ENCODE data around the gene ATP2C2.
"Not testable (repeated sequence)": the region's sequence is repeated elsewhere in the genome, so short reads cannot be mapped to it uniquely, and the experiment has no call there.

The ATP2C2 gene

GRCh38 chr16:84340325-84341040, 27.9 kb upstream of the ATP2C2 start:
- no peak for DNase-seq

- no peak for DNase-seq
Measured at GRCh38 chr16:84341528-84342295, 26.6 kb upstream of the ATP2C2 start.

- DNase-seq = not testable (repeated sequence)
Measured at GRCh38 chr16:84343800-84344199, 24.5 kb upstream of the ATP2C2 start.

DNA sequence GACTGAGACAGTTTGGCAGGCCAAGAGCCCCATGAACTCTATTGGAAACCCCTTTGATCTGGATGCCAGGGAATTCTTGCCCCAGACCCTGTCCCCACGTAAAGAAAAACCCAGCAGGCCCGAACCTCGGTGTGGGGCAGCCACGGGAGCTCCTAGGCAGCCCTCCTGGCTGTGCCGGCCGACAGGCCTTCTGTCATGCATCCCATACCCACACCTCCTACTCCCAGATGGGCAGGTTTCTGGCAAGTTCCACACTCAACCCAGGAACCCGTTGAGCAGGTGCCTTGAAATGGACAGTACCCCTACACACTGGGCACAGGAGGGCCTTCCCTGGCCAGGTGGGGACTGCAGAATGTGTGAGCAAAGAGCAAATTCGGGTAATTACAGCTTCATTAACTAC, 23.6 kb upstream of the ATP2C2 start:
- no peak for DNase-seq

DNA sequence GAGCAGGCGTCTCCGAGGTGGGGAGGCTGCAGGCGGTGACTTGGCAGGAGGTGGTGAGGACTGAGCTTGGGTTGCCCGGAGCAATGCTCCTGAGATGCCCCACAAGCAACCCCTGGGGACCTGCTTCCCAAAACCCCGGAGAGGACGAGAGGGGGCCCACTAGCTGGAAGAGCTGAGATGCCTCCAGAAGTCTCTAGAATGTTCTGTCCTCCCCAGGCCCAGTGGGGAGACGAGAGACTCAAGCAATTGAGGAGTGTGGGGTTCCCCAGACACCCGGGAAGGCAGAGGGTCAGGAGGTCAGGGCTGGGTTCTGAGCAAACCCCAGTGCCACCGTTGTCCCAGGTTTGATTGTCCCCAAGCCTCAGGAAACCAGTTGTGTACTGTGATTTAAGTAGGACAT, 21.2 kb upstream of the ATP2C2 start:
- DNase-seq = no peak

- DNase-seq = no peak
Measured at GRCh38 chr16:84348386-84348888, 19.9 kb upstream of the ATP2C2 start.

- DNase-seq = no peak
Measured at GRCh38 chr16:84349862-84350684, 18.3 kb upstream of the ATP2C2 start.

GRCh38 chr16:84350685-84351400, 17.5 kb upstream of the ATP2C2 start:
- DNase-seq = no peak

- no peak for DNase-seq
Measured at GRCh38 chr16:84351630-84352029, 16.7 kb upstream of the ATP2C2 start.

- no peak for DNase-seq
Measured at GRCh38 chr16:84354306-84354705, 14.0 kb upstream of the ATP2C2 start.

- DNase-seq = no peak
Measured at GRCh38 chr16:84355149-84355548, 13.2 kb upstream of the ATP2C2 start.

- DNase-seq = no peak
Measured at GRCh38 chr16:84356176-84356575, 12.2 kb upstream of the ATP2C2 start.

DNA sequence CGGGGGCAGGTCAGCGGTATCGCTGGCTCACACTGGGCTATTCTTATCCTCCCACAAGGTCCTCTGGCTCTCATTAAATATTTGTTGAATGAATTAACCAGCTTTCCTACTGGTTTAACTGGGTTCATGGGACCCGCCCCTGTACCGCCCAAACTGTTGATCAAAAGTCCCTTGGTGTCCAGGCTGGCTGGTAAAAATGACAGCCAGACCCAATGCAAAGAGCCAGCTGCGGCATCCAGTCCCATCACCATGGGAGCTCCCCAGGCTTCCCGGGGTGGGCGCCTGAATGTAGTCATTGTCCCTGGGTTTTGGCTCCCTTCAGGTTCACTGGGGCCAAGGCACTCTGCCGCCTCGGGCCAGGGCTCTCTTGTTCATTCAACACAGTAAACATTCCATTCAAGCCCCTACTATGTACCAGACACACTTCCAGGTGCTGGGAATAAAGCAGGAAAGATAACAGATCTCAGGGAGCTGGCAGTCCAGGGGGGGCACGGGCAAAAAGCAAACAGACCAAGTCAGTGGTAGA, 11.7 kb upstream of the ATP2C2 start:
- no peak for DNase-seq

- DNase-seq = no peak
Measured at GRCh38 chr16:84357191-84357651, 11.1 kb upstream of the ATP2C2 start.

GRCh38 chr16:84358601-84359295, 9.6 kb upstream of the ATP2C2 start:
- DNase-seq = no peak

DNA sequence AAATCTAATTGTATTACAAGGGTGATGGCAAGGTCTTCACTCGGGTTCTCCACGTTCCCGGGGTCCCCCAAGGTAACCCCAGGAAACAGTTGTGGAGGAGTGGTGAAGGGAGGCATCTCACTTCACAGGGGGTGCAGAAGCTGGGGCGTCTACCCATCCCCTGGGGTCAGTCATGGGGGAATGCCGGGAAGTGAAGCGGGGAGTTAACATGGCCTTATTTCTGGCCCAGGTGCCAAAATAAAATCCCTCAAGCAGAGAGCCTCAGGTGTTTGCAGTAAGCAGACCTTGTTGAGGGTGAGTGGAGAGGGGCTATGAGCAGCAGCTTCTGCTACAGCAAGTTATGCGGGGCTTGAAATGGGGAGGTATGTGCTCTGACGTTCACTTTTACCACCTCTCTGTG, 9.0 kb upstream of the ATP2C2 start:
- DNase-seq = no peak

DNA sequence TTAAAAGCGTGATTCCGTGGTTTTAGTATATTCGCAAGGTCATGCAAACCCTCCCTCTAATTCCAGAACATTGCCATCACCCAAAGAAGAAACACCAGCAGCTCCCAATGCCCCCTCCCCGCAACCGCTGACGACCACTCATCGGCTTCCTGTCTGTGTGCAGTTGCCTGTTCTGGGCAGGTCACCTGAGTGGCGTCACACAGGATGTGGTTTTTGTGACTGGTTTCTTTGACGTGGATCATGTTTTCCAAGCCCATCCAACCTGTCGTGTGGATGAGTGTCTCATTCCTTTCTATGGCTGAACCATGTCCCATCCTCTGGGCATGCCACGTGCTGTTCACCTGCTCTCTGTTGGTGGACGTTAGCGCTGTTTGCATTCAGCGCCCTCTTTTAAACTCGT, 8.2 kb upstream of the ATP2C2 start:
- DNase-seq = no peak

GRCh38 chr16:84360748-84361147, 7.6 kb upstream of the ATP2C2 start:
- no peak for DNase-seq

- no peak for DNase-seq
Measured at GRCh38 chr16:84361546-84361945, 6.8 kb upstream of the ATP2C2 start.

DNA sequence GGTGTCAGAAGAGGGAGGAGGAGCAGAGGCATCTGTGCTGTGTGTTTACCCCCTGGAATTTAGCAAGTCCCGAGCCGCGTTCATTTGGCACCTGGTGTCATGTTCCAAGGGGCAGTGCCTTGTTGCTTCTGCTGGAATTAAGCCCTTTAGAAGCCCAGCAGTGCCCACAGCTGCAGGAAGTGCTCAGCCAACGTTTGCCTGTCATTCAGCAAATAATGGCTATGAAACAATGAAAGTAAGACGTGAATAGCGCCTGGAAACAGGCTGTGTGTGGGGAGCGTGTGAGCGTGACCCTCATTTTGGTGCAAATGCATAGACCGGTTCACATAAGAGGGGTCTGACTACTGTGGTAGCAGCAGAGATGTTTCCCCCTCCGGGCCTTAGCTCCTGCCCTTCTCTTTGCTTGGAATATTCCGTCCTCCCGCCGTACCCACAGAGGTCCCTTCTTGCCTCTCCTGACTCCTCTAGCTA, 5.8 kb upstream of the ATP2C2 start:
- no peak for DNase-seq

DNA sequence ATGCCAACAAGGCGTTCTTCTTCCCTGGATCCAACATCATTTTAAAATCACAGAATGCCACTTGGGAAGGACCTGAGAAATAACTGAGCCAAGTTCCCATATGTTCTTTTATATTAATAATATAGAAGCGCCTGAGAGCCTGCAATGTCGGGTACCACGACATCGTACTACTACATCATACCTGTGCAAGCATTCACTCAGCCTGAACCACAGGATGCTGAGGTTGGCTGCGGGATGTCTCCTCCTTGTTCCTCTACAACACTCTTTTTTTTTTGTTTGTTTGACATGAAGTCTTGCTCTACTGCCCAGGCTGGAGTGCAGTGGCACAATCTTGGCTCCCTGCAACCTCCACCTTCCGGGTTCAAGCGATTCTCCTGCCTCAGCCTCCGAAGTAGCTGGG, 2.1 kb upstream of the ATP2C2 start:
- DNase-seq = no peak

DNA sequence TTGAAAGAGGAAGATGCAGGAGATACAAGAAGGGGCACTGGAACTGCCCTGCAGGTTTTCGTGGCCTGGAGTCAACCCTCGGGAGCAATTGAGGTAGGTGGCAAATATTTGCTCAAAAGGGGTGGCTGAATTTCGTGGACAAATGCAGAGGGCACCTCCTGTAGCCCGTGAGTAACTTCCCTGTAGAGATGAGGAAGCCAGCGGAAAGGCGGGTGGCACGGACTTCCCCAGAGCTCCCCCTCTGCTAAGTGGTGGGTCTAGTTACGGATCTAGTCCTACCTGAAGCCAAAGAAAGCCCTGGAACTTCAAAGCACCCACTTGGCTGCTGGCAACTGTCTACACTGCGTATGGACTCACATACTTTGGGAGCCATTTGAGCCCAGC, 1.0 kb upstream of the ATP2C2 start:
- DNase-seq = no peak

Measured in RPMI8226 (cell line).